Thymus (tissue), 11 donors: ENCODE data around the gene ZKSCAN1. TPM values are rescaled to one million over a fixed set of nuclear protein-coding genes. Genes with fewer than 3 reads are reported as not detected.

Experiments
- DNase-seq, 9 donors: peaks; one replicate each; pipeline ENCODE4 v3.0.0-alpha.2; 2013; ENCODE audit warnings: low spot score in 9 of 9, low read depth in 6 of 9, missing footprints in 1 of 9
- H3K27ac ChIP-seq, 2 donors: one replicate each; pipeline ENCODE4 v1.5.1; 2013; ENCODE audit warnings: control low read depth in 1 of 2, low read depth in 1 of 2, low read length in 1 of 2, mild to moderate bottlenecking in 1 of 2, moderate library complexity in 1 of 2
- H3K27me3 ChIP-seq, 2 donors: one replicate each; pipeline ENCODE4 v1.5.1; 2013; ENCODE audit warnings: low read length in 1 of 2; ENCODE audit not compliant: control insufficient read depth in 2 of 2, insufficient read depth in 1 of 2
- H3K36me3 ChIP-seq, 2 donors: one replicate each; pipeline ENCODE4 v1.5.1; 2013; ENCODE audit warnings: low read length in 1 of 2, mild to moderate bottlenecking in 1 of 2, moderate library complexity in 1 of 2; ENCODE audit not compliant: control insufficient read depth in 2 of 2, insufficient read depth in 2 of 2
- H3K4me1 ChIP-seq, 2 donors: one replicate each; pipeline ENCODE4 v1.5.1; 2013; ENCODE audit warnings: low read length in 2 of 2; ENCODE audit not compliant: control insufficient read depth in 2 of 2, insufficient read depth in 2 of 2
- H3K4me3 ChIP-seq, 2 donors: one replicate each; pipeline ENCODE4 v1.5.1; 2013; ENCODE audit warnings: low read length in 2 of 2, control low read depth in 1 of 2, mild to moderate bottlenecking in 1 of 2
- H3K9me3 ChIP-seq, 2 donors: one replicate each; pipeline ENCODE4 v1.5.1; 2013; ENCODE audit warnings: low read length in 1 of 2, mild to moderate bottlenecking in 1 of 2; ENCODE audit not compliant: control insufficient read depth in 2 of 2, insufficient read depth in 1 of 2
- WGBS: extraction: QIAGEN DNeasy Blood & Tissue Kit; methylation state at CpG from one replicate; pipeline ENCODE4 v1.1.7; 2013; 5-methylcytosine and 5-hydroxymethylcytosine counted together
- polyA plus RNA-seq: library from polyadenylated mRNA; stranded (reverse); fragments of 200-250 nt; gene quantifications from one replicate; pipeline ENCODE4 v1.2.3, GENCODE V29; 2013
- total RNA-seq: library from RNA; stranded (reverse); fragments of 120-200 nt; gene quantifications from one replicate; pipeline ENCODE4 v1.2.4, GENCODE V29; 2013
- donor health status: healthy.

Gene ZKSCAN1
- total and polyA plus RNA-seq, 2 donors = 17.8 to 61.4 TPM

DNA sequence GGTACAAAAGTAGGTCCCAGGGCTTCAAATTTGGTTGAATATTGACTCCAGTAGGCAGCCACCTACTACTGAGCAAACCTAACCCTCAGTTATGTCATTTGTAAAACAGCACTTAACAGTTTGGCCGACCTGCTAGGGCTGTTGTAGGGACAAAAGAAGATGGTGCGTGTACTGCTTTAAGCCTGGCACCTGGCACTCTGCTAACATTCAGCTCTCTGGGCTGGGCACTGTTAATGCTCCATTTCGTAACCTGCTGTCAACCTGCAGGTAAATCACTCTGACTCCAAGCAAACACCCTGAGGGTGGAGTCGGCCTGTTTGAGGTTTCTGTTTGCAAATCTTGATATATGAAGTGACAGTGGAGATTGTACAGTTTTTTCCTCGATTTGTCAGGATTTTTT lies 7.2 kb downstream of the ZKSCAN1 start:
- no peaks in the 10 kb centered on the region for H3K9me3 ChIP-seq
- H3K27me3 ChIP-seq = no peaks in the 10 kb centered on the region
- no peak overlapping the region for H3K4me3 ChIP-seq
- H3K36me3 ChIP-seq = peaks cover 42 to 60% of the 10 kb centered on the region in 2 donors
- no peak overlapping the region for H3K27ac ChIP-seq
- H3K4me1 ChIP-seq = peaks cover 0 to 2% of the 10 kb centered on the region in 2 donors
- 90% methylated on average over 5 of the region's 5 CpGs for WGBS
- no peak for DNase-seq

DNA sequence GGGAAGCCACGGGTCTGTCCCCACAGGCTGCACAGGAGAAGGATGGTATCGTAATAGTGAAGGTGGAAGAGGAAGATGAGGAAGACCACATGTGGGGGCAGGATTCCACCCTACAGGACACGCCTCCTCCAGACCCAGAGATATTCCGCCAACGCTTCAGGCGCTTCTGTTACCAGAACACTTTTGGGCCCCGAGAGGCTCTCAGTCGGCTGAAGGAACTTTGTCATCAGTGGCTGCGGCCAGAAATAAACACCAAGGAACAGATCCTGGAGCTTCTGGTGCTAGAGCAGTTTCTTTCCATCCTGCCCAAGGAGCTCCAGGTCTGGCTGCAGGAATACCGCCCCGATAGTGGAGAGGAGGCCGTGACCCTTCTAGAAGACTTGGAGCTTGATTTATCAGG lies 8.1 kb downstream of the ZKSCAN1 start:
- 97% methylated on average over 12 of the region's 12 CpGs for WGBS
- H3K27me3 ChIP-seq = no peaks in the 10 kb centered on the region
- peaks cover 44 to 58% of the 10 kb centered on the region in 2 donors for H3K36me3 ChIP-seq
- H3K27ac ChIP-seq = no peak overlapping the region
- H3K4me1 ChIP-seq = peaks cover 0 to 2% of the 10 kb centered on the region in 2 donors
- no peak for DNase-seq
- H3K9me3 ChIP-seq = no peaks in the 10 kb centered on the region
- no peak overlapping the region for H3K4me3 ChIP-seq

DNA sequence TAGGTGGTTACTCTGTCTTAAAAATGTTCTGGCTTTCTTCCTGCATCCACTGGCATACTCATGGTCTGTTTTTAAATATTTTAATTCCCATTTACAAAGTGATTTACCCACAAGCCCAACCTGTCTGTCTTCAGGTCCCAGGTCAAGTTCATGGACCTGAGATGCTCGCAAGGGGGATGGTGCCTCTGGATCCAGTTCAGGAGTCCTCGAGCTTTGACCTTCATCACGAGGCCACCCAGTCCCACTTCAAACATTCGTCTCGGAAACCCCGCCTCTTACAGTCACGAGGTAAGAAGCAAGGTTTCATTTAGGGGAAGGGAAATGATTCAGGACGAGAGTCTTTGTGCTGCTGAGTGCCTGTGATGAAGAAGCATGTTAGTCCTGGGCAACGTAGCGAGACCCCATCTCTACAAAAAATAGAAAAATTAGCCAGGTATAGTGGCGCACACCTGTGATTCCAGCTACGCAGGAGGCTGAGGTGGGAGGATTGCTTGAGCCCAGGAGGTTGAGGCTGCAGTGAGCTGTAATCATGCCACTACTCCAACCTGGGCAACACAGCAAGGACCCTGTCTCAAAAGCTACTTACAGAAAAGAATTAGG lies 8.7 kb downstream of the ZKSCAN1 start:
- no peak for DNase-seq
- Histone ChIP-seq H3K27ac (no peak overlapping the region), H3K9me3 (no peaks in the 10 kb centered on the region)

DNA sequence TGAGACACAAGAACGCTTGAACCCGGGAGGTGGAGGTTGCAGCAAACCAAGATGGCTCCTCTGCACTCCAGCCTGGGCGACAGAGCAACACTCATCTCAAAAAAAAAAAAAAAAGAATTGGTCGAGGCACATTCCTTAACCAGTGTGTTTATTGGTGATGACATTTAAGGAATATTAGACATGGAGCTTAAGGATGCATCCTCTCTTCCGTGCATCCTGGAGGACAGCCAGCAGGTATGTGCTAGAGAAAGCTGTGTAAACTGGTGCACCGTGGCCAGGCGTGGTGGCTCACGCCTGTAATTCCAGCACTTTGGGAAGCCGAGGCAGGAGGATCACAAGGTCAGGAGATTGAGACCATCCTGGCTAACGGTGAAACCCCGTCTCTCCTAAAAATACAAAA lies 11.8 kb downstream of the ZKSCAN1 start:
- no peaks in the 10 kb centered on the region for H3K4me1 ChIP-seq
- 99% methylated on average over 11 of the region's 11 CpGs for WGBS
- no peak overlapping the region for H3K4me3 ChIP-seq
- no peaks in the 10 kb centered on the region for H3K9me3 ChIP-seq
- no peak for DNase-seq
- H3K27me3 ChIP-seq = no peaks in the 10 kb centered on the region
- no peak overlapping the region for H3K27ac ChIP-seq
- H3K36me3 ChIP-seq = peaks cover 63 to 68% of the 10 kb centered on the region in 2 donors

More for the DNA sequence above, 8.7 kb downstream of the ZKSCAN1 start:
- WGBS = 96% methylated on average over 12 of the region's 12 CpGs
- H3K4me1 ChIP-seq = no peaks in the 10 kb centered on the region
- peaks cover 42 to 55% of the 10 kb centered on the region in 2 donors for H3K36me3 ChIP-seq
- H3K27me3 ChIP-seq = no peaks in the 10 kb centered on the region
- H3K4me3 ChIP-seq = no peak overlapping the region

DNA sequence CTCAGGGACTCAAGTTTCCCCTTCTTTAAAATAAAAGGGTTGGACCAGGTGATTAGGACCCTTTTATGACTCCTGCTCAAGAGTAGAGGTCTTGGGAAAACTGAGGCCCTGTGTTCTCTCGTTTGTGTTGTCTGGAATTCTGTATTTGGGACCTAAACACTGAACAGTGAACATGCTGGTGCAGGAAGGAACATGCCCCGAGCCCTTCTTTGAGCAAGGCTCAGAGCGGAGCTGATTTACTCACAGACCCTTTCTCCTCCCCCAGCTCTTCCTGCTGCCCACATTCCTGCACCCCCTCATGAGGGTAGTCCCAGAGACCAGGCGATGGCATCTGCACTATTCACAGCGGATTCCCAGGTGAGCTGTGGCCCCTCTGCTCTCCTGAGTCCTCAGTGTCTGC lies 14.2 kb downstream of the ZKSCAN1 start:
- Histone ChIP-seq H3K9me3 (no peaks in the 10 kb centered on the region), H3K27me3 (no peaks in the 10 kb centered on the region), H3K4me1 (no peaks in the 10 kb centered on the region), H3K27ac (no peak overlapping the region), H3K36me3 (peaks cover 63 to 67% of the 10 kb centered on the region in 2 donors), H3K4me3 (no peak overlapping the region)
- WGBS = 94% methylated on average over 5 of the region's 5 CpGs
- DNase-seq = no peak

DNA sequence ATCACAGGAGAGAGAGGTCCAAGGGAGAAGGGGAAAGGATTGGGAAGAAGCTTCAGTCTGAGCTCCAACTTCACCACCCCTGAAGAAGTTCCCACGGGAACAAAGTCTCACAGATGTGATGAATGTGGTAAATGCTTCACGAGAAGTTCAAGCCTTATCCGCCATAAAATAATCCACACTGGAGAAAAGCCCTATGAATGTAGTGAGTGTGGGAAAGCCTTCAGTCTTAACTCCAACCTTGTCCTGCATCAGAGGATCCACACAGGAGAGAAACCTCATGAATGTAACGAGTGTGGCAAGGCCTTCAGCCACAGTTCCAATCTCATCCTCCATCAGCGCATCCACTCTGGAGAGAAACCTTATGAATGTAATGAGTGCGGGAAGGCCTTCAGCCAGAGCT lies 18.1 kb downstream of the ZKSCAN1 start:
- H3K36me3 ChIP-seq = peaks cover 63 to 83% of the 10 kb centered on the region in 2 donors
- no peaks in the 10 kb centered on the region for H3K4me1 ChIP-seq
- no peaks in the 10 kb centered on the region for H3K27me3 ChIP-seq
- DNase-seq = no peak
- H3K9me3 ChIP-seq = no peaks in the 10 kb centered on the region
- no peak overlapping the region for H3K27ac ChIP-seq
- 97% methylated on average over 6 of the region's 6 CpGs for WGBS
- no peak overlapping the region for H3K4me3 ChIP-seq

DNA sequence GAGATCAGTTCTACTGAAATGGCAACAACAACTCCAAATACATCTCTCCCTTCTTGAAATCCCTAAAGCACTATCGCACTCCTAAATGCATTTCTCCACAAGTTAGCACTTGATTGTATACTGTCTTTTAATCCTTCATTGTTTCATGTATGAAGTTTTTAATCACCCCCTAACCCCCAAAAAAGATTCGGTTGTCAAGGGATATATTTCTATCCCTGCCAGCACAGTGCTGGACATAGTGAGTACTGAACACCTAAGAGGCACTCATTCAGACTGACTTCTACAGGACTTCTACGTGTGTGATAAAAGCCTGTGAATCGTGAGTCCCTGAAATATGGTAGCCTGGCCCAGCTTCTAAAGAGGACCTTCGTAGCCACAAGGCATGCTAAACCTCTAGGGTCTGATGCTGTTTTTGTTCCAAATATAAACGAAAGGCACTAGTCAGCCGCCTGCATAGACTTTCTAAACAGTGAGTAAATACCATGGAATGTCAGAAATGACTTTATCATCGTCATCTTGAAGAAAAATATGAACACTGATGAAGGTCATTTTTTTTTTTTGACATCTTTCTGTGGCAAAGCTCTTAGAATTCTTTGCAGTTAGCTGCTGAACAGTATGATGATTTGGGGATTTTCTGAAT lies 19.6 kb downstream of the ZKSCAN1 start:
- Histone ChIP-seq H3K4me1 (no peaks in the 10 kb centered on the region), H3K36me3 (peaks cover 57 to 76% of the 10 kb centered on the region in 2 donors), H3K9me3 (no peaks in the 10 kb centered on the region), H3K27ac (no peak overlapping the region), H3K27me3 (no peaks in the 10 kb centered on the region), H3K4me3 (no peak overlapping the region)
- DNase-seq = no peak
- 97% methylated on average over 8 of the region's 8 CpGs for WGBS

DNA sequence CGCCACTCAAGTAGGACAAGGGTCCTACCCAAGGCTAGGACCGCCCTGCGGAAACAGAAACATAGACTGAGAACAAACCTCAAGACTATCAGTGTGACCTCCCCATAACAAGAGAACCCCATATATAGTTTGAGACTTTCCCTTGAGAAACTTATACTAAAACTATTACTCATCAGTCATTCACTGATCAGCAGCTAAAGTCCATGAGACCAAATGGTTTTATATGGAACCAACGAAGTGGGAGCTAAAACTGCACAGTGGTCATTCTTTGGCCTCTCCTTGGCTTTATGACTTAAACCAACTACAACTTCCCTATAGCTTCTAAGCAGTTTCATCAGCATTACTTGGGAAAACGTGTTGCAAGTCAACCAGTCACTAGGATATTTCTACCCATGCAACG lies 20.5 kb downstream of the ZKSCAN1 start:
- Histone ChIP-seq H3K9me3 (no peaks in the 10 kb centered on the region), H3K27ac (no peak overlapping the region), H3K4me1 (peaks cover 0 to 4% of the 10 kb centered on the region in 2 donors), H3K36me3 (peaks cover 48 to 67% of the 10 kb centered on the region in 2 donors), H3K4me3 (no peak overlapping the region), H3K27me3 (no peaks in the 10 kb centered on the region)
- 90% methylated on average over 6 of the region's 6 CpGs for WGBS
- no peak for DNase-seq

DNA sequence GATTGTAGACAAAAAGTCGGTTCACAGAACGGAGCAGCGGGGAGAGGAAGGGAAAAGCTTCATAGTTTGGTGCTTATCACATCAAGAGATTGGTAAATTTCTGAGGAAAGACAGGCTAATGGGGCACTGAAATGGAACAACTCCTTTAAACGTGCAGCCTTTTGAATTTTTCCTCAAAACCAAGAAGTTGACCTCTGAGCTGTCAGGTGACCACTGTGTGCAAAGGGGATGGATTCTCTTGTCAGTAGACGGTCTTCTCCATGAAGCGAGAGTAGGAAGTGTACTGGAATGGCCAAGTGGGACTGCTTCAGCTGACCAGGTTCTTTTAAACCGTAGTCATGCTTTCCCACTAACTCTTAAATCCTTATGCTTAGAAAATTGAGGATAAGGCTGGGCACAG lies 22.9 kb downstream of the ZKSCAN1 start:
- H3K9me3 ChIP-seq = no peaks in the 10 kb centered on the region
- DNase-seq = no peak
- H3K27me3 ChIP-seq = no peaks in the 10 kb centered on the region
- H3K36me3 ChIP-seq = peaks cover 27 to 48% of the 10 kb centered on the region in 2 donors
- 97% methylated on average over 7 of the region's 7 CpGs for WGBS
- H3K4me1 ChIP-seq = peaks cover 0 to 4% of the 10 kb centered on the region in 2 donors
- H3K4me3 ChIP-seq = no peak overlapping the region
- no peak overlapping the region for H3K27ac ChIP-seq
